ENCODE measurements around the gene FBXO40.

FBXO40 gene

DNA sequence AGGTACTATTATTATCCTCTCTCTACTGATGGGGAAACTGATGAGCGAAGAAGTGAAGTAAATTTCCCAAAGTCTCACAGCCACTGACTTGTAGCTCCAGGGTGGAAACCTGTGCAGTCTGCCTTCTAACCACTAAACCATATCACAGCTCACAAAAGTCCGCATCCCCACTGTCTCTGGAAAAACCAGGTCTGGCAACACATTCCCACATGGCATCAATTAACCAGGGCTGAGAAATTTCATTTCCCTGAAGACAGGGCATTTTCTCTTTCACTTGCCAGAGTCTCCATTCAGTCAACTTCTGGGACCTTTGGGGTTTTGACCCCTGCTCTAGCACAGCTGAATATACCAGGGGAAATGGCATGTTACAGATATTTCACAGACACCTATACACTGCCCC, 26.5 kb downstream of the FBXO40 start:
- no peak for DNase-seq (ENCODE audit: low spot score)

DNA sequence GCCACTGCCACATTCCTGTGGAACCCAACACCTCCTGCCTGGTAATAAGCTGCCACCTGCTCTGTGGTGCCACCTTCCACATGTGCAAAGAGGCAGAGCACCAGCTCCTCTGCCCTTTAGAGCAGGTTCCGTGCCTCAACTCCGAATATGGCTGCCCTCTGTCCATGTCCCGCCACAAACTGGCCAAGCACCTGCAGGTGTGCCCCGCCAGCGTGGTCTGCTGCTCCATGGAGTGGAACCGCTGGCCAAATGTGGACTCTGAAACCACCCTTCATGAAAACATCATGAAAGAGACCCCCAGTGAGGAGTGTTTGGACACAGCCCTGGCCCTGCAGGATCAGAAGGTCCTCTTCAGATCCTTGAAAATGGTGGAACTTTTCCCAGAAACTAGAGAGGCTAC, 28.3 kb downstream of the FBXO40 start:
- DNase-seq (ENCODE audit: low spot score), result no peak

- DNase-seq (ENCODE audit: low spot score), result no peak
These were observed 31.1 kb downstream of the FBXO40 start for GRCh38 chr3:121624147-121624899.

DNA sequence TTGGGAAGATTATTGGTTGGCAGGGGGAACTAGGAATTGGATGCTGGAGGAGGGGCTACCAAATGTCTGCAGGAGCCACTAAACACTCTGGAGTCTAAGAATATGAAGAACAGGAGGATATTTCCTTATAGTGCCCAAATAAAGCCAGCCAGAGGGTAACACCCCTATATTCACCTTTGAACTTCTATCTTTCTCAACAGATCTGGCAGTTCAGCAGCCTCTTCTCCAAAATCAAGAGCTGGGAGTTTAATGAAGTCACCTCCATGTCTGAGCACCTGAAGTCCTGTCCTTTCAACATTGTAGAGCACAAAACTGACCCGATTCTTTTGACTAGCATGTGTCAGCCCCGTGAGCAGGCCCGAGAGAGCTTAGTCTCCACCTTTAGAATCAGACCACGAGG, 33.3 kb downstream of the FBXO40 start:
- DNase-seq (ENCODE audit: low spot score), result no peak

DNA sequence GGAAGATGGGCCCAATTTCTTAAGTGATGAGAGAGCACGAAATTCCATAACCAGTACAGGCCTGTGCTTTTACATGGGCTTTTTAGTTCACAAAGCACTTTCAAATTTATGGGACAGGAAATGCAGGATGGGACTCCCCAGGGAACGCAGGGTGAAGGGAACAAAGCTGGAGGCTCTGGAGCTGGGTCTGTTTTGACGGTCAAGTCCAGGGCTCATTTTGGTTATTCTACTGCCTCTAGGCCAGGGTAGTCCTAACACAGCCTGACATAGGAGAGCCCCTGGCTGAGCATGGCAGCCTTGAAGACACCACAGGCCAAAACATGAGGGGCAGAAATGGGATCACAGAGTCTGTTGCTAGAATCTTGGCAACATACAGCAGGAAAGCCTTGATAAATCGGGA, 34.0 kb downstream of the FBXO40 start:
- DNase-seq (ENCODE audit: low spot score), result no peak

DNA sequence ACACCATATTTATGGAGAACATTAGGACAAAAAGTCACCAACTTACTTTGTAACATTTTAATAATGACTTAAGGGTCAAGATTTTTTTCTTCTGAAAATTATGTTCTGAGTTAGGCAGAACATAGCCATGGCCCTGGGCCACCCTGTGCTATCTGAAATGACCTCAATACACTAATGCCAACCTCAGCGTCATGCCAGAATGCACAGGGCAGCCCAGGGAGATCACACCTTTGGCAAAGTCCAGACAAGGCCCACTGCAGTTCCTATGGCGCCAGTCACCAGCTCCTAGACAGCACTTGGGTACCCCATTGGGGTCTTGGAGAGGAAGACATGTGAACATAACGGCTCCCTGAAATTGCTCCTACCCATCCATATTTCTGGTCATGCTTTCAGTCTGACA, 34.4 kb downstream of the FBXO40 start:
- no peak for DNase-seq (ENCODE audit: low spot score)

- no peak for DNase-seq (ENCODE audit: low spot score)
These were observed 36.4 kb downstream of the FBXO40 start for GRCh38 chr3:121629601-121630000.

- DNase-seq (ENCODE audit: low spot score), result no peak
These were observed 37.2 kb downstream of the FBXO40 start for GRCh38 chr3:121630355-121630754.

DNA sequence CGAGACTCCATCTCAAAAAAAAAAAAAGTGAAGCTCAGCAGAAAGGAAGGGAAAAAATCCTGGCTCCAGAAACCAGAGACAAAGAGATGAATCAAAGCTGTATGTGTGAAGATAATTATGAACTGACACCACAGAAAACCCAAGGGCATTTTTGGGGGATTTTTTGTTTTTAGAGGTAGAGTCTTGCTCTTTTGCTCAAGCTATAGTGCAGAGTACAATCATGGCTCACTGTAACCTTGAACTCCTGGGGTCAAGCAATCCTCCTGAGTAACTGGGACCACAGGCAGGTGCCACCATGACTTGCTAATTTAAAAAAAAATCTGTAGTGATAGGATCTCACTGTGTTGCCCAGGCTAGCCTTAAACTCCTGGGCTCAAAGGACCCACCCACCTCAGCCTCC, 44.7 kb downstream of the FBXO40 start:
- DNase-seq (ENCODE audit: low spot score), result no peak

DNA sequence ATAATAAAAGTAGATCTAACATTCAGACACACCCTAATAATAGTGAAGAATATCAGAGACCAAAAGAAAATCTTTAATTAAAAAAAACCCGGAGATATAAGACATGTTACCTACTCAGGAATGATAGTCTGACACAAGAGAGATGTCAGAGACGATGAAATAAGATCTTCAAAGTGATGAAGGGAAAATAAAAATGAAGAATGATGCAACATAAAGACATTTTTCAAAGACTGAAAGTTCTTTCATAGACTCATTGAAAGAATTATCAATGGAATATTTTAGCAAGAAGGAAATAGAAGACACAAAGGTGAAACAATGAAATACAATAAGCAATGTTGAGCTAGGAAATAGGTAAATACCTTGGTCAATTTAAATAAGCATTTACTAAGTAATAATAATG, 47.9 kb downstream of the FBXO40 start:
- no peak for DNase-seq (ENCODE audit: low spot score)

- no peak for DNase-seq (ENCODE audit: low spot score)
These were observed 49.6 kb downstream of the FBXO40 start for GRCh38 chr3:121642601-121643314.

DNA sequence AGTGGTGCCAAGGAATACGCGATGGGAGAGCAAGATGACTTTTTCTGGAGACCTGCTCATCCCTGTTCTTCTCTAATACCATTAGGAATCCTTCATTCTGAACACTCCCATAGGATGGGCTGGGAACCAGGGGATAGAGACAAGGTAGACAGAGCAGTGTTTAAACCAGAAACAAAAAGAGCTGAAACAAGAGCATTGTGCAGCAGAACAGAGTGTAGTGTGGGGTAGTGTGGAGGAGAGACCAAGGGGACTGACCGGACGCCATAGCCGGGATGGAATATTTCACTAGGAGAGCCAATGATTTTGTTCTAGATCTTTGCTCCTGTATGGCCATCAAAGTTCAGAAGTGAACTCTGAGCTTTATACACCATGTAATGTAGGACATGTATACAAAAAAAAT, 51.9 kb downstream of the FBXO40 start:
- no peak for DNase-seq (ENCODE audit: low spot score)

DNA sequence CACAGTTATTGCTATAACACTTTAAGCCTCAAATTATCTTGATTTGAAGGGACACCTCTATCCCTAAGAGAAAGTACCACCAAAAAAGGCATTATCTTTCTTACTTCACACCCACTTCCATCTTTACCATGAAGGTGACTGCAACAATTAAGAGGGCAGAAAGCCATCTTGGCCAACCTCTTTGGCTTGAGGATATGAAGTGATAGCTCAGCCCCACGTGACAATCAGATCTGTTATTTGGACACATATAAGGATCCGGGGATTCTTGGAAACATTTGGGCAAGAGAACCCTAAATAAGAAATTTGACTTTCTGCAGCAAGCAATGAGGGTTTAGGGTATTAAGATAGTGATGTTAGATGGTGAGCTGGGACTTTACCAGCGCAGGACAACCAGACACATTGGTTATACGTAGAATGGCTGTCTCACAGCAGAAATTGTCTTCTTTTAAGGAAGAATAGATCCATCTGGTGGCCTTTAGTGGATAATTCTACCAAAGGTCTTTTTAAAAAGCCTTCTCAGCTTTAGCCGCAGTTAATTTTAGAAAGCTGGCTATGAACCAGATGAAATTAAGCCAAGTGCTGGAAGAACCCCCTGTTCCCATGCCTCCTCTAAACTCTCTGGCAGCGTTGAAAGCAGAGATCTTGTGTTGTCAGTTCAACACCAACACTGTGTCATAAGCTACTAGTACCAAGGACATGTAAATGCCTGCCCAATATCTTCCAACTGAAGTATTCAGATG, 55.2 kb downstream of the FBXO40 start:
- no peak for DNase-seq (ENCODE audit: low spot score)

GRCh38 chr3:121649645-121650044, 56.5 kb downstream of the FBXO40 start:
- no peak for DNase-seq (ENCODE audit: low spot score)

DNA sequence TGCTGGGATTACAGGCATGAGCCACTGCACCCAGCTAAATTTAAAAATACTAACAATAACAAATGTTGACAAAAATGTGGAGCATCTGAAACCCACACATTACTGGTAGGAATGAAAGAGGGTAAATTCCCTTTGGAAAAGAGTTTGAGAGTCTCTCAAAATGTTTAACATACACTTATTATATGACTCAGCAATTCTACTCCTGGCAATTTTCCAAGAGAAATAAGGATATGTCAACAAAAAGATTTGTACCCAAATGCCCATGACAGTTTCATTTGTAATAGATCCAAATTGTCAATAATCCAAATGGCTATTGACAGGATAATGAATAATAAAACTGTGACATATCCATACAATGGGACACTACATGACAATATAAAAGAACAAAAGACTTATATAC, 58.5 kb downstream of the FBXO40 start:
- no peak for DNase-seq (ENCODE audit: low spot score)

DNA sequence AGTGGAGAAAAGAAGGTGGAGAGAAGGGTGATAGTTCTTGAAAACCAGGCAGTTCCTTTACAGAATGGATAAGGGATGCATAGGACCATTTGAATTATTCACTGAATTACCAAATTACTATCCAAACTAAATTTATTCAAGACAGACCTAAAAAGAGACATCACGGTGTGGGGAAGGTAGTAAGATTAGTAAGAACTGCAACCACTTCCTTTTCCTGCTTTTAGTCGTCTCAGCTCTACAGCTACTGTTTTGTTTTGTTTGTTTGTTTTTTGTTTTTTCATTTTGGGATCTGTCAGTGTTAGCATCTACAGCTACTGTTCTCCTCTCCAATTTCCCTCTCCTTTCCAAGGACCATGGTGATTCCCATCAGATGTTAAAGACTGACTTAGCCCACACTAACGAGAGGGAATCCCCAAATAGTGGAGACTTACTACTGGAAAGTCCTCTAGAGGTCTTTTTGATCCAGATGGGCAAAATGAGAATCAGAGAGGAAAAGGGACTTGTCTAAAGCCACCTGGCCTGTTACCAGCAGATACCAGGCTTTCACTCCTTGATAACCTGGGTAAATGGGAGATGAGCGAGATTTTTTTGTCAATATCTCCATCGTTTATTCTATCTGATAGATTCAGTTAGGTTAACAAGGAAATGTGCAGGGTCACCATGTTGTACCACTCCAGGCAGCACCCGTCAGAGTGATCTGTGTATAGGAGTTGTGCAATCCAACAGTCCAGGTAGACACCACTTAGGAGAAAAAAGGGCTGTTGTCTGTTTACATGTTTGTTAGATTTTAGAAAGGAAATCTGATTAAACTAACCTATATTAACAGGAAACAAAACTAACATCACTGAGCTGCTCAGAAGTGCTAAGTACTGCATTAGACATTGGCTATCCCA, 61.6 kb downstream of the FBXO40 start:
- DNase-seq (ENCODE audit: low spot score), result no peak

GRCh38 chr3:121658716-121659435, 65.7 kb downstream of the FBXO40 start:
- no peak for DNase-seq (ENCODE audit: low spot score)

GRCh38 chr3:121659586-121659985, 66.4 kb downstream of the FBXO40 start:
- no peak for DNase-seq (ENCODE audit: low spot score)

- no peak for DNase-seq (ENCODE audit: low spot score)
These were observed 67.4 kb downstream of the FBXO40 start, which contains the start of gene HCLS1 for GRCh38 chr3:121660356-121661171. HCLS1 (minus strand) TSS chr3:121660903; CDS start chr3:121658347, 2,556 bp downstream.

GRCh38 chr3:121661376-121661775, 68.2 kb downstream of the FBXO40 start:
- no peak for DNase-seq (ENCODE audit: low spot score)
